ENCODE measurements around the gene C19orf44.
A peak's percentile ranks its signal among the peaks of the same experiment; 100 is the strongest.

Gene C19orf44

GRCh38 chr19:16522559-16523377, 26.6 kb downstream of the C19orf44 start:
- TF ChIP-seq CTCF (IDR thresholded peaks at IDR 0.05; ENCODE audit: control insufficient read depth, insufficient read depth, low read depth, low read length, missing control alignments), result no peak
- no peak overlapping the region for H3K4me3 ChIP-seq (ENCODE audit: control insufficient read depth, low read depth, low read length)
- no peak for DNase-seq (ENCODE audit: low read depth)

GRCh38 chr19:16524991-16525734, 29.0 kb downstream of the C19orf44 start:
- no peak for DNase-seq (ENCODE audit: low read depth)
- no peak for TF ChIP-seq CTCF (IDR thresholded peaks at IDR 0.05; ENCODE audit: control insufficient read depth, insufficient read depth, low read depth, low read length, missing control alignments)

GRCh38 chr19:16525751-16526481, 29.7 kb downstream of the C19orf44 start:
- TF ChIP-seq CTCF (IDR thresholded peaks at IDR 0.05; ENCODE audit: control insufficient read depth, insufficient read depth, low read depth, low read length, missing control alignments), result no peak
- no peak for DNase-seq (ENCODE audit: low read depth)
- H3K4me3 ChIP-seq (ENCODE audit: control insufficient read depth, low read depth, low read length), result no peak overlapping the region

More at GRCh38 chr19:16524991-16525734, 29.0 kb downstream of the C19orf44 start:
- no peak overlapping the region for H3K4me3 ChIP-seq (ENCODE audit: control insufficient read depth, low read depth, low read length)

GRCh38 chr19:16527334-16527935, 31.2 kb downstream of the C19orf44 start:
- H3K4me3 ChIP-seq (ENCODE audit: control insufficient read depth, low read depth, low read length), result no peak overlapping the region
- no peak for DNase-seq (ENCODE audit: low read depth)
- TF ChIP-seq CTCF (IDR thresholded peaks at IDR 0.05; ENCODE audit: control insufficient read depth, insufficient read depth, low read depth, low read length, missing control alignments), result no peak

GRCh38 chr19:16527971-16528521, 31.9 kb downstream of the C19orf44 start:
- DNase-seq (ENCODE audit: low read depth), result no peak
- peak; percentile 32 for TF ChIP-seq CTCF (IDR thresholded peaks at IDR 0.05; ENCODE audit: control insufficient read depth, insufficient read depth, low read depth, low read length, missing control alignments)
- H3K4me3 ChIP-seq (ENCODE audit: control insufficient read depth, low read depth, low read length), result no peak overlapping the region
